Measurements from ENCODE around the gene SLC25A22. TPM values are rescaled to one million over a fixed set of nuclear protein-coding genes. Genes with fewer than 3 reads are reported as not detected.

The SLC25A22 gene
- total and polyA plus RNA-seq, 10 donors, result 6.3 to 23.2 (median 14.1) TPM

- H3K36me3 ChIP-seq, result peaks cover 3 to 100% (median 88%) of the 10 kb centered on the region in 6 donors
- peak overlapping the region in 1 of 8 donors; percentile 12 for H3K27ac ChIP-seq
Observed at GRCh38 chr11:762421-763072, 35.5 kb downstream of the SLC25A22 start.

GRCh38 chr11:761526-762108 lies 36.5 kb downstream of the SLC25A22 start:
- intact Hi-C loops (cut with DNase I; ENCODE audit: low total_unique reads), result no loop called here
- Histone ChIP-seq H3K4me1 (peaks cover 0 to 12% (median 0%) of the 10 kb centered on the region in 6 donors), H3K4me3 (no peak overlapping the region), H3K27ac (no peak overlapping the region), H3K27me3 (replicated peaks in 1 of 7) (no peaks in the 10 kb centered on the region), H3K36me3 (peaks cover 3 to 100% (median 92%) of the 10 kb centered on the region in 6 donors), H3K9me3 (no peaks in the 10 kb centered on the region)
- WGBS, 5 donors, result 89 to 96% (median 91%) methylated on average over 8 of the region's 8 CpGs
- no peak for DNase-seq
- TF ChIP-seq POLR2A (IDR thresholded peaks at IDR 0.05) (no peak), POLR2AphosphoS5 (IDR thresholded peaks at IDR 0.05) (peak in 1 of 3 donors; percentile 25), CTCF (IDR thresholded peaks at IDR 0.05 in 8 of 11, conservative IDR thresholded peaks at IDR 0.05 in 3 of 11) (no peak)

More at GRCh38 chr11:762421-763072, 35.5 kb downstream of the SLC25A22 start:
- intact Hi-C loops (cut with DNase I; ENCODE audit: low total_unique reads), result no loop called here
- no peaks in the 10 kb centered on the region for H3K27me3 ChIP-seq (replicated peaks in 1 of 7)
- WGBS, 5 donors, result 50 to 71% (median 51%) methylated on average over 8 to 10 of the region's 10 CpGs
- TF ChIP-seq CTCF (IDR thresholded peaks at IDR 0.05 in 8 of 11, conservative IDR thresholded peaks at IDR 0.05 in 3 of 11) (peak in 2 of 11 experiments; percentile 13 to 28), POLR2AphosphoS5 (IDR thresholded peaks at IDR 0.05) (peak; percentile 35 to 59 (median 46)), POLR2A (IDR thresholded peaks at IDR 0.05) (no peak)
- no peaks in the 10 kb centered on the region for H3K9me3 ChIP-seq
- peak; percentile 76 for DNase-seq
- H3K4me1 ChIP-seq, result peaks cover 0 to 12% (median 0%) of the 10 kb centered on the region in 6 donors
- H3K4me3 ChIP-seq, result no peak overlapping the region

- Histone ChIP-seq H3K27me3 (replicated peaks in 1 of 7) (no peaks in the 10 kb centered on the region), H3K36me3 (peaks cover 3 to 100% (median 92%) of the 10 kb centered on the region in 6 donors), H3K9me3 (no peaks in the 10 kb centered on the region), H3K4me3 (no peak overlapping the region), H3K4me1 (peaks cover 0 to 17% (median 0%) of the 10 kb centered on the region in 6 donors), H3K27ac (no peak overlapping the region)
- TF ChIP-seq CTCF (IDR thresholded peaks at IDR 0.05 in 8 of 11, conservative IDR thresholded peaks at IDR 0.05 in 3 of 11) (no peak), POLR2A (IDR thresholded peaks at IDR 0.05) (no peak), POLR2AphosphoS5 (IDR thresholded peaks at IDR 0.05) (no peak)
- no peak for DNase-seq
- intact Hi-C loops (cut with DNase I; ENCODE audit: low total_unique reads), result no loop called here
Observed at GRCh38 chr11:760236-760635, 37.8 kb downstream of the SLC25A22 start.

- peaks cover 0 to 44% (median 7%) of the 10 kb centered on the region in 6 donors for H3K36me3 ChIP-seq
- intact Hi-C loops (cut with DNase I; ENCODE audit: low total_unique reads), result no loop called here
- peak overlapping the region in 3 of 8 donors; percentile 96 to 97 (median 96) for H3K4me3 ChIP-seq
- 10 to 77% (median 56%) methylated on average over 1 to 2 of the region's 2 CpGs for WGBS, 5 donors
- H3K27me3 ChIP-seq (replicated peaks in 1 of 7), result no peaks in the 10 kb centered on the region
- TF ChIP-seq POLR2AphosphoS5 (IDR thresholded peaks at IDR 0.05) (peak in 1 of 3 donors; percentile 29), POLR2A (IDR thresholded peaks at IDR 0.05) (no peak), CTCF (IDR thresholded peaks at IDR 0.05 in 8 of 11, conservative IDR thresholded peaks at IDR 0.05 in 3 of 11) (no peak)
- H3K27ac ChIP-seq, result peak overlapping the region in 6 of 8 donors; percentile 86 to 99 (median 92)
- no peak for DNase-seq
- H3K4me1 ChIP-seq, result peaks cover 21 to 91% (median 49%) of the 10 kb centered on the region in 6 donors
- no peaks in the 10 kb centered on the region for H3K9me3 ChIP-seq
Observed at GRCh38 chr11:749731-750130, 48.4 kb downstream of the SLC25A22 start.

Data from spleen (tissue), 11 donors.